HCT116 (cell line): Measurements from ENCODE around the gene PSMD11. TPM values are rescaled to one million over a fixed set of nuclear protein-coding genes. Genes with fewer than 3 reads are reported as not detected.
A peak's percentile ranks its signal among the peaks of the same experiment; 100 is the strongest.

Experiments
- ATAC-seq: fragments of 200-7000 bp; cut with Tn5 transposase; 2 replicates; pipeline ENCODE4 v1.9.1; 2020; ENCODE audit warnings: mild to moderate bottlenecking, moderate library complexity
- Bru-seq: library from RNA; stranded (reverse); fragments of 400-500 nt; gene quantifications from one replicate; lab custom pipeline; 2021; lab: Mats Ljungman, UMichigan
- BruChase-seq, 2 experiments: library from RNA; stranded (reverse); fragments of 400-500 nt; gene quantifications; one replicate each; lab custom pipeline; 2021; lab: Mats Ljungman, UMichigan
- BruUV-seq: library from RNA; stranded (reverse); fragments of 400-500 nt; replicated peaks from 2 replicates; lab custom pipeline; 2021; lab: Mats Ljungman, UMichigan
- CTCF ChIA-PET: fragments of 300-600 bp; sonication (Branson Sonifier 250); formaldehyde crosslinking; loops from one replicate; lab custom pipeline; 2021; ENCODE audit warnings: antibody characterized with exemption; lab: Charles Lee
- POLR2A ChIA-PET: fragments of 300-600, 350-600 bp; sonication (Branson Sonifier 250); formaldehyde crosslinking; loops from one replicate; lab custom pipeline; 2021; ENCODE audit warnings: antibody characterized with exemption; lab: Charles Lee
- RAD21 ChIA-PET, 2 experiments: fragments of 300-600 bp; sonication (Branson Sonifier 250); formaldehyde crosslinking; loops; one replicate each; lab custom pipeline; 2023; ENCODE audit warnings: low total read pairs in 2 of 2; ENCODE audit not compliant: uncharacterized antibody in 2 of 2, unreplicated experiment in 2 of 2, low non-redundant PET in 1 of 2; lab: Charles Lee
- DNase-seq: peaks from one replicate; pipeline ENCODE4 v3.0.0-alpha.2; 2010; ENCODE audit warnings: low read depth, low spot score
- H2AFZ ChIP-seq: fragments of 200-600 bp; shearing (Covaris generic), sonication (generic); 2 replicates; pipeline ENCODE4 v1.6.1; 2017; ENCODE audit warnings: low read depth, mixed run types, mixed read lengths, antibody characterized with exemption, low read length; ENCODE audit not compliant: poor library complexity, severe bottlenecking
- H3K27ac ChIP-seq: 2 replicates; pipeline ENCODE4 v1.5.1; 2012; ENCODE audit warnings: low read depth, low read length
- H3K27me3 ChIP-seq: fragments of 200-600 bp; sonication (generic); 2 replicates; pipeline ENCODE4 v1.6.1; 2016; ENCODE audit warnings: mixed run types, low read length, mixed read lengths; ENCODE audit not compliant: insufficient read depth
- H3K36me3 ChIP-seq, 2 experiments: fragments of 200-500 bp in 1 of 2; fragments of 200-600 bp in 1 of 2; sonication (Bioruptor generic) in 1 of 2; sonication (generic) in 1 of 2; 2 replicates each; pipeline versions ENCODE4 v1.5.1 to v1.6.1; 2014 to 2016; ENCODE audit warnings: low read length in 2 of 2, inconsistent platforms in 1 of 2, mixed read lengths in 1 of 2, mixed run types in 1 of 2; ENCODE audit not compliant: insufficient read depth in 2 of 2, control insufficient read depth in 1 of 2
- H3K4me1 ChIP-seq, 2 experiments: fragments of 200-600 bp in 1 of 2; sonication (generic) in 1 of 2; 2 replicates each; pipeline versions ENCODE4 v1.5.1 to v1.6.1; 2012 to 2017; ENCODE audit warnings: low read length in 2 of 2, inconsistent platforms in 1 of 2, mild to moderate bottlenecking in 1 of 2, mixed read lengths in 1 of 2, mixed run types in 1 of 2, moderate library complexity in 1 of 2; ENCODE audit not compliant: insufficient read depth in 2 of 2, control insufficient read depth in 1 of 2
- H3K4me2 ChIP-seq: fragments of 200-600 bp; sonication (generic); 2 replicates; pipeline ENCODE4 v1.6.1; 2017; ENCODE audit warnings: mixed run types, low read length, mixed read lengths
- H3K4me3 ChIP-seq, 2 experiments: fragments of 200-600 bp in 1 of 2; sonication (generic) in 1 of 2; replicated peaks in 1 of 2; 2 replicates each; pipeline ENCODE4 v1.5.1; 2011 to 2016; ENCODE audit warnings: low read length in 2 of 2, control low read depth in 1 of 2, low read depth in 1 of 2, mild to moderate bottlenecking in 1 of 2, mixed read lengths in 1 of 2, mixed run types in 1 of 2
- H3K79me2 ChIP-seq: fragments of 200-600 bp; sonication (generic); 2 replicates; pipeline ENCODE4 v1.6.1; 2017; ENCODE audit warnings: mild to moderate bottlenecking, mixed run types, low read length, moderate library complexity, mixed read lengths; ENCODE audit not compliant: insufficient read depth
- H3K9ac ChIP-seq: fragments of 200-600 bp; sonication (generic); 2 replicates; pipeline ENCODE4 v1.6.1; 2016; ENCODE audit warnings: low read length, mixed read lengths
- H3K9me2 ChIP-seq: fragments of 200-600 bp; sonication (generic), shearing (Covaris generic); 2 replicates; pipeline ENCODE4 v1.6.1; 2017; ENCODE audit warnings: mixed run types, mild to moderate bottlenecking, moderate library complexity; ENCODE audit not compliant: insufficient read depth
- H3K9me3 ChIP-seq, 2 experiments: fragments of 200-500 bp in 1 of 2; fragments of 200-600 bp in 1 of 2; sonication (Bioruptor generic) in 1 of 2; sonication (generic) in 1 of 2; 2 replicates each; pipeline ENCODE4 v1.6.1; 2014 to 2017; ENCODE audit warnings: low read length in 2 of 2, mixed read lengths in 2 of 2, inconsistent platforms in 1 of 2, low read depth in 1 of 2, mild to moderate bottlenecking in 1 of 2, mixed run types in 1 of 2, moderate library complexity in 1 of 2; ENCODE audit not compliant: control insufficient read depth in 1 of 2, insufficient read depth in 1 of 2
- H4K20me1 ChIP-seq: fragments of 200-600 bp; sonication (generic), shearing (Covaris generic); 2 replicates; pipeline ENCODE4 v1.6.1; 2017; ENCODE audit warnings: mixed run types, mild to moderate bottlenecking, moderate library complexity; ENCODE audit not compliant: insufficient read depth
- ATF3 ChIP-seq: IDR thresholded peaks from 2 replicates; pipeline ENCODE4 v1.6.1; 2012
- CBX3 ChIP-seq: IDR thresholded peaks from 2 replicates; pipeline ENCODE4 v1.6.1; 2012; ENCODE audit warnings: low read depth
- CEBPB ChIP-seq: IDR thresholded peaks from 2 replicates; pipeline ENCODE4 v1.6.1; 2012; ENCODE audit warnings: low read depth
- CTCF ChIP-seq, 3 experiments: fragments of 200-600 bp in 1 of 3; sonication (generic) in 1 of 3; IDR thresholded peaks in 2 of 3; conservative IDR thresholded peaks in 1 of 3; 2 replicates each; pipeline ENCODE4 v1.5.1; 2012 to 2017; ENCODE audit warnings: low read depth in 2 of 3, low read length in 2 of 3, antibody characterized with exemption in 1 of 3, borderline replicate concordance in 1 of 3, control low read depth in 1 of 3, mild to moderate bottlenecking in 1 of 3, mixed read lengths in 1 of 3, mixed run types in 1 of 3, moderate library complexity in 1 of 3; ENCODE audit not compliant: insufficient read depth in 1 of 3
- EGR1 ChIP-seq: IDR thresholded peaks from 2 replicates; pipeline ENCODE4 v1.6.1; 2012; ENCODE audit warnings: low read depth
- ELF1 ChIP-seq: IDR thresholded peaks from 2 replicates; pipeline ENCODE4 v1.6.1; 2012; ENCODE audit warnings: low read depth, borderline replicate concordance
- EZH2 ChIP-seq: fragments of 200-600 bp; sonication (generic); IDR thresholded peaks from 2 replicates; pipeline ENCODE4 v1.6.1; 2017; ENCODE audit warnings: antibody characterized with exemption, mixed run types
- FOSL1 ChIP-seq: IDR thresholded peaks from 2 replicates; pipeline ENCODE4 v1.6.1; 2012; ENCODE audit warnings: low read depth
- MAX ChIP-seq: IDR thresholded peaks from 2 replicates; pipeline ENCODE4 v1.6.1; 2012
- POLR2A ChIP-seq: IDR thresholded peaks from 2 replicates; pipeline ENCODE4 v1.7.0; 2011; ENCODE audit warnings: borderline replicate concordance; ENCODE audit not compliant: insufficient read depth, insufficient read length; ENCODE audit errors: extremely low read depth
- POLR2AphosphoS5 ChIP-seq: IDR thresholded peaks from 2 replicates; pipeline ENCODE4 v1.6.1; 2011; ENCODE audit warnings: mild to moderate bottlenecking, low read depth, low read length, moderate library complexity
- RAD21 ChIP-seq: IDR thresholded peaks from 2 replicates; pipeline ENCODE4 v1.6.1; 2012; ENCODE audit warnings: low read depth, mild to moderate bottlenecking
- SIN3A ChIP-seq: IDR thresholded peaks from 2 replicates; pipeline ENCODE4 v1.6.1; 2012; ENCODE audit warnings: low read depth
- SP1 ChIP-seq: IDR thresholded peaks from 2 replicates; pipeline ENCODE4 v1.6.1; 2012; ENCODE audit warnings: low read depth
- SRF ChIP-seq: IDR thresholded peaks from 2 replicates; pipeline ENCODE4 v1.6.1; 2012; ENCODE audit warnings: low read depth
- TCF7L2 ChIP-seq: IDR thresholded peaks from 2 replicates; pipeline ENCODE4 v1.7.0; 2011; ENCODE audit warnings: borderline replicate concordance, inconsistent platforms; ENCODE audit not compliant: insufficient read depth, insufficient read length; ENCODE audit errors: extremely low read depth
- YY1 ChIP-seq: IDR thresholded peaks from 2 replicates; pipeline ENCODE4 v1.6.1; 2011; ENCODE audit warnings: low read length, low read depth, moderate library complexity, mild to moderate bottlenecking; ENCODE audit not compliant: insufficient replicate concordance; ENCODE audit errors: extremely low read depth
- ZBTB33 ChIP-seq: IDR thresholded peaks from 2 replicates; pipeline ENCODE4 v1.6.1; 2011; ENCODE audit warnings: mild to moderate bottlenecking, low read length, moderate library complexity; ENCODE audit not compliant: insufficient replicate concordance; ENCODE audit errors: extremely low read depth
- ZFX ChIP-seq: fragments of 450-650 bp; IDR thresholded peaks from 2 replicates; pipeline ENCODE4 v1.6.1; 2017
- intact Hi-C: fragments of 100-400 bp; cut with micrococcal nuclease; formaldehyde crosslinking; loops from 2 replicates; pipeline ENCODE4 v1.10.0; 2022
- long read RNA-seq: library from polyadenylated mRNA; unstranded; transcript quantifications from one replicate; pipeline ENCODE4 v2.0.0, GENCODE V29; 2021; ENCODE audit not compliant: unreplicated experiment
- polyA plus RNA-seq: library from polyadenylated mRNA; unstranded; fragments of >200 nt; gene quantifications from 2 replicates; pipeline ENCODE4 v1.2.1, GENCODE V29; 2012; ENCODE audit warnings: missing spikeins
- total RNA-seq: library from RNA; stranded (reverse); gene quantifications from one replicate; pipeline ENCODE4 v1.2.1, GENCODE V29; 2021; ENCODE audit not compliant: unreplicated experiment

The PSMD11 gene
- total RNA-seq (143 TPM), Bru-seq, nascent RNA (percentile 89 among the genes with signal in this experiment), BruChase-seq, experiment 1, labeled RNA remaining after a 6-hour chase (percentile 96 among the genes with signal in this experiment), BruChase-seq, experiment 2, labeled RNA remaining after a 2-hour chase (percentile 92 among the genes with signal in this experiment)
- 72.3 and 77.2 TPM in 2 replicates for polyA plus RNA-seq
- long read RNA-seq, full-length matches to known transcripts, result 248 of 279 reads
- long read RNA-seq, partial matches to known transcripts, result 17 of 279 reads
- long read RNA-seq, other reads (novel, unspliced or antisense), result 14 of 279 reads

- H3K4me2 ChIP-seq, result peak within 1 kb of the TSS; percentile 89
- ChIA-PET CTCF (interaction anchor here (0.6 to 3.9 kb wide), 13 partner anchors 9 to 310 kb away, joined by 3 to 30 read pairs (median 3); no protein-coding TSS in a partner anchor), RAD21 (interaction anchor here in 1 of 2 experiments (0.6 kb wide), 1 partner anchor 48 kb away, joined by 4 read pairs; no protein-coding TSS in a partner anchor), POLR2A (interaction anchor here (0.8 to 0.9 kb wide), 2 partner anchors 17 to 21 kb away, joined by 3 read pairs; no protein-coding TSS in a partner anchor)
- intact Hi-C loops, result no loop called here
- H3K36me3 ChIP-seq, result peaks cover 24 to 26% of the 10 kb centered on the region in 2 experiments; a peak in 3 of 4 replicates
- H3K27ac ChIP-seq, result peak within 1 kb of the TSS; percentile 88
- H3K9me2 ChIP-seq, result no peaks in the 10 kb centered on the region
- H3K4me3 ChIP-seq, result peak within 1 kb of the TSS; percentile 58 to 96
- H3K4me1 ChIP-seq, result peaks cover 11 to 22% of the 10 kb centered on the region in 2 experiments; a peak in 3 of 4 replicates
- TF ChIP-seq EZH2 (no peak), ATF3 (no peak), TCF7L2 (no peak), SRF (peak; percentile 45; the same call in 1 of the 2 replicates), CEBPB (no peak; the same call in 1 of the 2 replicates), FOSL1 (0 out of 2 replicates have a peak, but pooled peaks have one; percentile 8), ZBTB33 (no peak), CBX3 (peak; percentile 85), YY1 (peak; percentile 90), SIN3A (0 out of 2 replicates have a peak, but pooled peaks have one; percentile 42), RAD21 (peak; percentile 46), POLR2A (no peak), CTCF (IDR thresholded peaks at IDR 0.05 in 2 of 3, conservative IDR thresholded peaks at IDR 0.05 in 1 of 3; ENCODE audit: borderline replicate concordance in 1 of 3, insufficient read depth in 1 of 3, low read depth in 2 of 3, low read length in 2 of 3) (peak; percentile 73 to 92 (median 90); a peak in 4 of 6 replicates), ELF1 (no peak), ZFX (peak; percentile 91), MAX (peak; percentile 80), POLR2AphosphoS5 (peak; percentile 90), EGR1 (peak; percentile 47; the same call in 1 of the 2 replicates), SP1 (peak; percentile 78)
- peak within 1 kb of the TSS; percentile 93 for H3K9ac ChIP-seq
- no TSS peak for BruUV-seq
- ATAC-seq, result peak; percentile 94
- peaks cover 9% of the 10 kb centered on the region; the same call in 1 of the 2 replicates for H4K20me1 ChIP-seq
- DNase-seq, result peak; percentile 92
- no peaks in the 10 kb centered on the region for H3K27me3 ChIP-seq
- peaks cover 51% of the 10 kb centered on the region for H3K79me2 ChIP-seq
- H2AFZ ChIP-seq, result peak within 1 kb of the TSS; percentile 85
- no peaks in the 10 kb centered on the region for H3K9me3 ChIP-seq
These were observed at the start of gene PSMD11 for GRCh38 chr17:32444301-32445073. PSMD11 (plus strand) TSS chr17:32444510; CDS start chr17:32444524, 14 bp downstream.
